Occipital lobe (tissue), 2 donors: ENCODE measurements around the gene HYAL1. TPM values are rescaled to one million over a fixed set of nuclear protein-coding genes. Genes with fewer than 3 reads are reported as not detected.

Experiments used
- DNase-seq: peaks from one replicate; lab custom pipeline; 2025; lab: John Stamatoyannopoulos, UW
- total RNA-seq: library from RNA; depleted of rRNA; stranded (reverse); fragments of >200 nt; gene quantifications from one replicate; pipeline ENCODE4 v1.2.3, GENCODE V29; 2014

HYAL1 gene
- total RNA-seq, 1 donor from 2014 or later, result 0.16 TPM

DNA sequence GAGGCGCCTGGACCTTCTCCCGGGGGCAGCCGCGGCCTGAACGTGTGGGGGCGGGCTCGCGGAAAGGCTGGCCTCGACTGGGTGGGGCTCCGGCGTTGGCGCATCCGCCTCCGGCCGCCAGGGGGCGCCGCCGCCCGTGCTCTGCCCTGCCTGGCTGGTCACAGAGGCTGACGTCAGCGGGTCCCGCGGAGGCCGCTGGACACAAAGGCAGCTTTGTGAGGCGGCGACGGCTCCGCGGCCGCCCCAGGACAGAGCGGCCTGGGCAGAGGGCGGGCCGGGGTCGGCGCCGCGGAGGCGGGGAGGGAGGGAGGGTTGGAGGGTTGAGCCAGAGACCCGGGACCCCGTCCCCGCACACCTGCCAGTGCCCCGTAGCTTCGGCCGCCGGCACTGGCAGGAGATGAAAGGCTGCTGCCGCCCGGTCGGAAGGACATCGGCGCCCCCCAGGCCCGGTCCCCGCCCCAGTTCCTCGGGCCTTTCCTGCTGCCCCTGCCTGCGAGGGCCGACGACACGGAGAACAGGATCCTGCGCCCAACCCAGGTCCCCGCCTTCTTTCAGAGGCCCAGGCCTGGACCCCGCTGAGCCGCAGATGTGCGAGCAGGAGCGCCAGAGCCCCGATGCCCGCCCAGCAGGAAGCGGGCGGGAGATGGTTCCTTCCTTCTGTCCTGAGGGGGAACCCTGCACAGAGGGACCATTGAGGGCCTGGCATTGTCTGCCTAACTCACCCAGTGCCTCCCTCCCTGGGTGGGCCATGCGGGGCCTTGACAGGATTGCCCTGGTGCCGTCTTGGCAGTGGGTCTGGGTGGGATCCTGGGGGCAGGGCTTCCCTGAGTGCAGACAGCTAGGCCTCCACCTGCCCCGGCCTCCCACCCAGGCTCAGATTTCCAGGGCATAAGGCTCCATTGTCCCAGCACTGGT is 43.1 kb downstream of the HYAL1 start:
- peak; percentile 87 for DNase-seq

DNA sequence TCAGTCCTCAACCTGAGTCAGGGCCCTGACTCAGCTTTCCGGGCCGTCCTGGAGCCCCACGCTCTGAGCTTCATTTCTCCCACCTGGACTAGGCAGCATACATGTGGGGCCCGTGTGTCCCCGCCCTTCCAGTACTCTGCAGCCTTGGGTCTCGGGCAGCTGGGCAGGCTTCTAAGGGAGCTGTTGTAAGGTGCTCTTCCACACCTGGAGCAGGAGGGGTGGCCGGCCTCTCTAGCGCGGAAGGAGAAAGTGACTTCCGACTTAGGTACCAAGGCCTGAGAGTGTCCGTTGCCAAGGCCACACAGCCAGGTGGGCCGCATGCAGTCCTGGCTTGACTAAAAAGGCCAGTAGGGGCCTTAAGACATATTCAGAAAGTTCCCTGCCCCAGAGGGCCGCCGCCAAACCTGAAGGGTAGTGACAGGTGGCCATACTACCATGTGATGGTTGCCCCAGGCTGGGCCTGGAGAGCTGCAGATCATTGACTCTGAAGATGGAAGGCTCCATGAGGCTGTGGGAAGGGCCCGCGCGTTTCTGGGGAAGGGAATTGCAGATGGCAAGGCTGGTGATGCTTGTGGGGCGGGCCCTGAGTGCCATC is 43.8 kb downstream of the HYAL1 start:
- DNase-seq, result no peak

DNA sequence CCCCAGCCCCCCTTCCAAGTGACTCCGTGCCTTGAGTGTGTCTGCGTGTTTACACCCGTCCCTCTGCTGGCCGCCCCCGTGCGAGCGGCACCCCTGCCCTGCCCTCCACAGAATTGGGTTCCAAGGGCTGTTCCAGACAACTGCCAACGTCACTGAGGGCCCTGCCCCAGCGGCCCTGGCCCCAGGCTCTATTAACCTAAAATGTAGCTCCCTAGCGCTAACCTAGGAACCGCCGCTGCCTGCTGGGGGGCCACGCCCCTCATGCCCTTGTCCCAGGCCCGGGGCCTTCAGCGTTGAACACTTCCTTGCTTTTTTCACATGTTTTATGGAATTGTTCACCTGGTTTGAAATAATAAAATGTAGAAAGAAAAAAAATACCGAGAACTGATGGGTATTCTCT is 44.4 kb downstream of the HYAL1 start:
- no peak for DNase-seq

DNA sequence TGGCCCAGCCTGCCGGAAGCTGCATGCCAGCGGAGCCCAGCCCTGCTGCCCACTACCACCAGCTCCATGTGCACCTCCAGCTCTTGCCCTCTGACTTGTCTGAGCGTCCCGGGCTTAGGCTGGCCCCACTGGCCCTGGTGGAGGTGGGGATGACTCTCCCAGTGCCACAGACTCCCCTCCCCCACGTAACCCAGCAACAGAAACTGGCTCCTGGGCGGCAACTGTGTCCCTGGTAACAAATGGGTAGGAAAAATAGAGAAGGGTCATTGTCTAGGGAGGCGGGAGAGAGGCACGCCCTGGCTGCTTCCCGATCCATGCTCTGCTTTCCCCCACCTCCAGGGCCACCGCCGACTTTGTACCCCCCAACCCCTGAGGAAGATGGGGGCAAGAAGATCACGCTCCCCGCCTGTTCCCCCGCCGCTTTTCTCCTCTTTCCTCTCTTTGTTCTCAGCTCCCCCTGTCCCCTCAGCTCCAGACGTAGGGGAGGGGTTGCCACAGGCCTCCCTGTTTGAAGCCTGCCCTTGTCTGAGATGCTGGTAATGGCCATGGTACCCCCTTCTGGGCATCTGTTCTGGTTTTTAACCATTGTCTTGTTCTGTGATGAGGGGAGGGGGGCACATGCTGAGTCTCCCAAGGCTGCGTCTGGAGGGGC is 45.2 kb downstream of the HYAL1 start:
- DNase-seq, result no peak

DNA sequence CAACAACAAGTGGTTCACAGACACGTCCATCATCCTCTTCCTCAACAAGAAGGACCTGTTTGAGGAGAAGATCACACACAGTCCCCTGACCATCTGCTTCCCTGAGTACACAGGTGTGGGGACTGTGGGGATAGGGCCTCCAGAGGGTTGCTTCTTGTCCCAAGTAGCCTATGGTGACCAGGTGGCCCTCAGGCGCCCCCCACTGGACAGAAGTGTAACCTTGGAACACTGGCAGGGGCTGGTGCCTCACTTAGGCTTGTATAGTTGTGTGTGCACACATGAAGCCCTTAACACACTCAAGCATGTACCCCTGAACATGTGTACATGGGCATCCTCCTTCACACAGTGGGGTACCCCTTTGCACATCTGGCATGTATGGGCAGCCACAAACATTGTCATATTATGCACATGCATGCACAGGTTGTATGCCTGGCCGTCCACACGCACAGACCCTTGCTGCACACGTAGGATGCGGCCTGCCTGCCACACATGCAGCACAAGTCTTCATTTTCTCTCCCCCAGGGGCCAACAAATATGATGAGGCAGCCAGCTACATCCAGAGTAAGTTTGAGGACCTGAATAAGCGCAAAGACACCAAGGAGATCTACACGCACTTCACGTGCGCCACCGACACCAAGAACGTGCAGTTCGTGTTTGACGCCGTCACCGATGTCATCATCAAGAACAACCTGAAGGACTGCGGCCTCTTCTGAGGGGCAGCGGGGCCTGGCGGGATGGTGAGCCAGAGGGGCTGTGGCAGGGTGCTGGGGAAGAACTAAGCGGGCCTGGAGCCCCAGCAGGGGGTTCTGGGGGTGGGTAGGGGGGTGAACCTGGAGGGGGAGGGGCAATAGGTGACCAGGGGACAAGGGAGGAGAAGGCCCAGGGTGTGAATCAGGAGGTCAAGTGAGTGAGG is 46.1 kb downstream of the HYAL1 start:
- DNase-seq, result no peak

DNA sequence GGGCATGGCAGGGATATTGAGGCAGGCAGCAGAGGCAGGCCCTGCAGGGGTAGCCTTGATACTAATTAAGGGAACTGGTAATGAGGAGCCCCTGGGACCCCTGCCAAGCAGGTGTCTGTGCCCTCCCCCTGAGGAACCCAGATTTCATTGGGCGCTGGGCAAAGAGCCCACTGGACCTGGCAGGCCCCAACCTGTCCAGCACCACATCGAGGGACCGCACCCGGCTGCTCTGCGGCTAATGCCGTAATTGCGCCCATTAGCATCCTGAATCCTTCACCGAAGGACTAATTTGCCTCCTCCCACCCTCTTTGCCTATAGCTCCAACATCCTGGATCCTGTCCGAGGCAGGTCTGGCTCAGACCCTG is 48.1 kb downstream of the HYAL1 start:
- no peak for DNase-seq

DNA sequence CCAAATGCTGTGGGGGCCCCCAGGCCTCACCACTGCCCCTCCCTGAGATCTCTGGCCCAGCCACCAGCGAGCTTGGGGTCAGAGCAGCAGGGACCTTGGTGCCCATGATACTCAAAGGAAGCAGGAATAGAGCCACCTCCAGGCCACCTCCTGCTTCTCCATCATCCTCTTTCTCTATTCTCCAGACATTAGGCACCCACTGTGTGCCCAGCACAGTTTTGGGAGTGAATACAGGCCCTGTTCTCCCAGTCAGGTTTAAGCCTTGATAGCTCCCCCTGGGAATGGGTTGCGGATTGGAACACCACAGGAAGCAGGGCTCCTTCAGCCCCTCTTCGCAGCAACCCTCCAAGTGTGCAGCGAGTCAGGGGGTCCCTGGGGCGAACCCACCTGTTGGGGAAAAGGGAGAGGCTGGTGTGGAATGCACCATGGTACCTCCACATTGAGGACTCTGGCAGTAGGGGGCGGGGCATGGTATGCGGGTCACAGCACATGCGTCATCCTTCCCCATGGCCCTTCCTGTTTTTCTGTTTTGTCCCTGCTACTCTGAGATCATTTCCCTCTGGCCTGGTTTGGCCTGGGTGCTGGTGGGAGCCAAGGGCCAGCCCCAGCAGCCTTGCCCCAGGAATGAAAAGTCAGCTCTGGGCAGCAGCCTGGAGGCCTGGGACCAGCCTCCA is 48.7 kb downstream of the HYAL1 start:
- DNase-seq, result no peak

DNA sequence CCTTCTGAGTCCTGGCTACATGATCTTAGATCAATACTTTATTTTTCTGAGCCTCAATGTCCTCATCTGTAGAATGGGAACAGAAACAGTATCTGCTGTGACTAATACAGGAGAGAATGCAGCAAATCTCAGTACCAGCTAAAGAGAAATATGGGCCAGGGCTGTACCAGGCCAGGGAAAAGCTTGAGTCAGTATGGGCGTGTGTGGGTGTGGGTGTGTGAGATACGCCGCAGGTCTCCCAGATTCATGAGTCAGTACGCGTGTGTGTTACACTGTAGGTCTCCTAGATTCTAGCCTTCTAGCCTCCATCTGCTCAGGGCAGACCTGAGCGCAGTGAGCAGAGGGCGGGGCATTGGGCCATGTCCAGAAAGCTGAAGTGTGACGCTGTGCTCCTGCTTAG is 52.2 kb downstream of the HYAL1 start:
- no peak for DNase-seq

DNA sequence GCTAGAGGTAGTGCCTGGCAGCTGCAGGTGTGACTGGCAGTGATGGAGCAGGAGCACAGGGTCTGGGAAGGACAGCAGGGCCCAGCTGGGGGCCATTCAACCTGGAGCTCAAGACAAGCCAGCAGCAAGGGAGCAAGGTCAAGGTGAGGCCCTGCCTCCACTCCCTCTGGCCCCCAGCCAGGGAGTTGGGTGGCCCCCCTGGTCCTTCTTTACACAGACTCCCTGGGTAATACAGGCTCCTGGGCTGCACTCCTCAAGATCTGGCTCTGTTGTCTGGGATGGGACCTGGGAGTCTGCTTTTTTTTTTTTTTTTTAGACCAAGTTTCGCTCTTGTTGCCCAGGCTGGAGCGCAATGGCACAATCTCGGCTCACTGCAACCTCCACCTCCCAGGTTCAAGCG is 52.9 kb downstream of the HYAL1 start:
- DNase-seq, result no peak

Other genes with a start within 250 kb of the HYAL1 start
- gene RBM5, start 214.7 kb downstream of the HYAL1 start, total RNA-seq, result 205 TPM
- gene SEMA3F, start 148.2 kb downstream of the HYAL1 start, total RNA-seq, result 5.8 TPM
- not detected for gene GNAT1, start 112.0 kb downstream of the HYAL1 start, total RNA-seq
- 5.0 TPM for gene SLC38A3, start 98.3 kb downstream of the HYAL1 start, total RNA-seq
- 84.5 TPM for gene GNAI2, start 67.4 kb downstream of the HYAL1 start, total RNA-seq
- 2.3 TPM for gene SEMA3B, start 34.4 kb downstream of the HYAL1 start, total RNA-seq
- 0.47 TPM for gene LSMEM2, start 24.5 kb downstream of the HYAL1 start, total RNA-seq
- gene IFRD2, start 11.1 kb downstream of the HYAL1 start, total RNA-seq, result 15.1 TPM
- gene HYAL3, start 4.2 kb downstream of the HYAL1 start, total RNA-seq, result 6.6 TPM
- gene NAA80, start 4.2 kb downstream of the HYAL1 start, total RNA-seq, result 4.5 TPM
- 30.9 TPM for gene HYAL2, start 19.2 kb upstream of the HYAL1 start, total RNA-seq
- gene TUSC2, start 24.6 kb upstream of the HYAL1 start, total RNA-seq, result 16.2 TPM
- 7.8 TPM for gene RASSF1, start 37.3 kb upstream of the HYAL1 start, total RNA-seq
- gene ZMYND10, start 42.2 kb upstream of the HYAL1 start, total RNA-seq, result 2.5 TPM
- gene NPRL2, start 47.2 kb upstream of the HYAL1 start, total RNA-seq, result 19.0 TPM
- gene CYB561D2, start 47.3 kb upstream of the HYAL1 start, total RNA-seq, result 10.0 TPM
- gene TMEM115, start 55.9 kb upstream of the HYAL1 start, total RNA-seq, result 19.8 TPM
- gene CACNA2D2, start 200.1 kb upstream of the HYAL1 start, total RNA-seq, result 2.2 TPM